Measurements from ENCODE around the gene CCDC88C.
"Not testable (repeated sequence)": the region's sequence is repeated elsewhere in the genome, so short reads cannot be mapped to it uniquely, and the experiment has no call there.

Gene CCDC88C

DNA sequence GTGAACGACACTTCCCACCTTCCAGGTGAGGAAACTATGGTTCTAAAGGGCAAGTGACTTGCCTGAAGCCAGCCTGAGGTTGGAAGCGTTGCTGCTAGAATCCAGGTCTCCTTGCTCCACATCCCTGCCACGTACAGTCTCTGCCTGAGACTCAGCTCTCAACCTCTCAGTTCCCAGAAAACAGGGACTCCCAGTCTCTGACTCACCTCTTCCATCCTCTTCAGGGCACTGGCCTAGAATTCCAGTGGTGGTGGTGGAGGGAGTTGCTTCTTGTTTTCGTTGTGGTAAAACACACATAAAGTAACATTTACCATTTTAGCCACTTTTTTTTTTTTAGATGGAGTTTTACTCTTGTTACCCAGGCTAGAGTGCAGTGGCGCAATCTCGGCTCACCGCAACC is 180.4 kb downstream of the CCDC88C start:
- FAIRE-seq, result no peak

DNA sequence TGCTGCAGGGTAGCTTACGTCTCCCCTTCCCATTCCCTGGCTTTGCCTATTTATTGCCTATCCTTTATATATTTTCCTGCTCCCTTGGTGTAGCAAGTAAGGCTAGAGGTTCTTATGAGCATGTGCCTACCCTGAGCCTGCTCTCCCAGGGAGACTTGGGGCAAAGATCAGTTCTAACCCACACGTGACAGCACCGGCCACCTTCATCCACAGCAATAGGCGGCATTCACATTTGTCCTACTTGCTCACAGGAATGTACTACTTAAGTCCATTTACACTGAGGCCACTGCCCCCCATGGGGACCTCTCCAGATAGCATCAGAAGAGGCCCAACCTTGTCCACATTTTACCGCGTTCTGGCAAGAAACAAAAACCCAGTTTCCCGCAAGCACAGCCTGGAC is 181.8 kb downstream of the CCDC88C start:
- no peak for FAIRE-seq

DNA sequence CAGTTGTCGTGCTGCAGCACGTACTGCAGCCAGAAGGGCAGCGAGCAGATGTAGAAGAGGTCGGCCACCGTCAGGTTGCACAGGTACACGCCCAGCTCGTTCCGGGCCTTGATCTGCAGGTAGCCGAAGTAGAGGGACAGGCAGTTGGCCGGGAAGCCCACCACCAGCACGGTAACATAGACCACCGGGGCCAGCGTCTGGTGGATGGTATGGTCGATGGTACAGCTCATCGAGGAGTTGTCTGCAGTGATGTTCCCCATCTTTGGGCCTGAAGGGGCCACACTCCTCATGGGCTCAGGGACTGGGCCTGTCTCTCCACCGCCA is 182.9 kb downstream of the CCDC88C start:
- no peak for FAIRE-seq

DNA sequence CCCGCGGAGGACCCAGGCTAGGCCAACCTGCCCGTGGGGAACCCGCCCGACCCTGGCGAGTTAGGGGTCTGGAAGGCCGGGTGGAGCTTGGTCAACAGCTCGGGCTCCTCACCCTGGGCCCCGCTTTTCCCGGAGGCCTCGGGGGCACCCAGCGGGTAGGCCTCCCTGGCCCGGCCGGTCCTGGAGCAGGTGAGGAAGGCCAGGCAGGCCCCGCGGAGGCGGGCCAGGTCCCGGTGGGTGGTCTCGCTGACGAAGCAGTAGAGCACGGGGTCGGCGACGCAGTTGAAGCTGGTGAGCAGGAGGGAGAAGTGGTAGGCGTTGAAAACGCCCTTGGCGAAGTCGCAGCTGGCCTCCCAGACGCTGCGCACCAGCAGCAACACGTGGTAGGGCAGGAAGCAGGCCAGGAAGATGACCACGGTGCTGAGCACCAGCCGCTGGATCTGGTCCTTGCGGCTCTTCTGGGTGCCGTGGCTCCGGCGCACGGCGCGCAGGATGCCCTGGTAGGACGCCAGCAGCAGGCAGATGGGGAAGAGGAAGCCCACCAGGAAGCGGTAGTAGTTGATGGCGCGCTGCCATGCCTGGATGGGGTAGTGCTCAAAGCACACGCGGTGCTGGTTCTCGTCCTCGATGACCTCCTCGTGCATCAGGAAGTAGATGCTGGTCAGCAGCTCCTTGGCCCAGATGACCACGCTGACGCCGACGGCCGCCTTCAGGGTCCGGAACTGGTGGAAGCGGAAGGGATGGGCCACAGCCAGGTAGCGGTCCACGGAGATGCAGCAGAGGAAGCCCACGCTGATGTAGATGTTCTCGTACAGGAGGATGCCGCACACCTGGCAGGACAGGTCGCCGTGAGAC is 183.5 kb downstream of the CCDC88C start:
- FAIRE-seq, result no peak

DNA sequence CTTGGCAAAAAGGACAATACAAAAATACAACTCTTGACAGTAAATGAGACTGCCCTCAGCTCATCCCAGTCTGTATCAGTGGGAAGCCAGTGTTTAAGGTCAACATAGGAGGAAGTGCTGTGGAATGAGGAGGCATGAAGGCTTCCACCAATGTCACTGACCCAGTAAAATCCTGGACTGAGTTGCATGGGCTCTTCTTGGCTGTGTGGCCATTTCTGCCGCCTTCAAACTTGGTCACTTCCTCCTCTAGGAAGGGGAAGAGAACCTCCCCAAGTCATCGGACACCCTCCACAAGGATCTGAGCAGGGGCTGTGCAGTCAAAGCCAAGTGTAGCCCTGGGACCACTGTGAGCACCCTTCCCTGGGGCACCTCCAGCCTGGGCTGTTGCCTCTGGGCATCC is 185.0 kb downstream of the CCDC88C start:
- FAIRE-seq, result no peak

- FAIRE-seq, result no peak
These were observed 185.6 kb downstream of the CCDC88C start for GRCh38 chr14:91232052-91232451.

DNA sequence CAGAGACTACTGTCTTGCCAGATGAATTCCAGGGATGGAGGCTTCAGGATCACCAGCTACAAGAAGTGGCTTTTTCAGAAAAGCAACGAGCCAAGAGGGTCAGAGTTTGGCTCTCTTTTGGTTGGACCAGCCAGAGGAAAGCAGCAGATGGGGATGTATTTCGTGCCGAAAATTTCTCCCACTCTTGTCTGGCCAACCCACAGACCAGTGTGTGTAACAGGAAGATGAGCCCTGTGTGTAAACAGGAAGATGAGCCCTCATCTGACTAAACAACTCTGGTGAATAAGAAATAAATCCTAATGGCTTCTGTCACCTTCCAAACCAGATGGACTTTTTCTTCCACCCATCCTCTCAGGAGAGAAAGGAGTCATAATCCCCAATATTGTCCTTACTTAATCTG is 186.2 kb downstream of the CCDC88C start:
- FAIRE-seq, result no peak

DNA sequence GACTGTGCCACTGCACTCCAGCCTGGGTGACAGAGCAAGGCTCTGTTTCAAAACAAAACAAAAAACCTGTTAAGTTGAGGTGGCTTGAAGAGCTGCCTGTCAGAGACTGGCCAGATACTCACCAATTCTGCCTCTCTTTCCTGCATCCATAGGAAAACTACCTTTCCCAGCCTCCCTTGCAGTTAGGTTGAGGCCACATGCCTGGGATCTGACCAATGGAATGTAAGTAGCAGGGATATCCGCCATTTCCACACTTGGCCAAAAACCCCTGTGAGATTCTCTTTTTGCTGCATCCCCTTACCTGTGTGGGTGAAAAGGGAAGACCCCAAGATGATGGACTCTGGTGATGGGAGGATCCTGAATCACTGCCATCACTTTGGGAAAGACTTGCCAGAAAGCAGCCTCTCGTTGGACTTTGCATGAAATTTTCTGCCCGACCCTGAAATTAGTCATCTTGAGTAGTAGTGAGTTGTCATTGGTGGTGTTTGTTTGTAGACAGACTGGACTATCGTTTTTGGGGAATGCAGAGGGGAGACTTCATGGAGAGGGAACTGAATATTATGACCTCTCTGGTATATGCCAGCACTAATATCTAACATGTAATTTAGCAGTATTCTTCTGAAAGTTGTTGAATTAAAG is 187.1 kb downstream of the CCDC88C start:
- FAIRE-seq, result no peak

DNA sequence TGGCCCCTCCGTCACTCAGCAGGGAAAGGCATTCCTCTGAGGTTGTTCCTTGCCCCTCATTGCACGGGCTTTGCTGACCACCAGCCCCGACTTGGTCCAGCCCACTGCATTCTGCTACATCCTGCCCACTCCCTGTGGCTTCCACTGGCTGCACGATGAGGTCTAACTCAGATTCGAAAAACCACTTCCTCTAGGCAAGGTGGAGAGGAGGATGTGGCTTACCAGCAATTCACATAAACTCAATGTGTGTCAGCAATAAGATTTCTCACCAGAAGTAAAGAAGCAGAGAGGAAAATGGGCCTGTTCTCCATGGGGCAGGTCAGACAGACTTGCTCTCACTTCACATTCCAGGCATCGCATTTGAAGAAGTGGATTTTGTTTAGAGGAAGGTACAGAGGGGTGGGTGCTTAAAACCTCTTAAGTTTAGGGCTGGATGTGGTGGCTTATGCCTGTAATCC is 187.8 kb downstream of the CCDC88C start:
- FAIRE-seq, result no peak

DNA sequence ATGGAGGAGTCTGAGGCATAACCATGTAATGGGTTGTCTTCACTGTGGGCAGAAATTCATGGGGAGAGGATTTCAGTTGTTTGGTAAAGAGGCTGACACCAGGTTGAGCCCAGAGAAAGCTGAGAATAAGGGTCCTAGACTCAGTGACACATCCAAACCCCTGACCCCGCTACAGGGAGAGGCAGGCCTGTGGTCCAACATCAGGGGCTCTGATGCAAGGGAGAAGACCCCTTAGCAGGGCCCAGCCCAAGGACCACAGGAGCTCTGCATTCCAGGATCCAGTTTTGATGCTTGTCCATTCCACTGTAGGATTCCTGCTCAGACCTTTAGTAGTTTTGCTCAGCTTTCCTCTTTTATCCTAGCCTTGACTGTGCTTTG is 188.6 kb downstream of the CCDC88C start:
- no peak for FAIRE-seq

- FAIRE-seq, result no peak
These were observed 189.3 kb downstream of the CCDC88C start for GRCh38 chr14:91228112-91229004.

DNA sequence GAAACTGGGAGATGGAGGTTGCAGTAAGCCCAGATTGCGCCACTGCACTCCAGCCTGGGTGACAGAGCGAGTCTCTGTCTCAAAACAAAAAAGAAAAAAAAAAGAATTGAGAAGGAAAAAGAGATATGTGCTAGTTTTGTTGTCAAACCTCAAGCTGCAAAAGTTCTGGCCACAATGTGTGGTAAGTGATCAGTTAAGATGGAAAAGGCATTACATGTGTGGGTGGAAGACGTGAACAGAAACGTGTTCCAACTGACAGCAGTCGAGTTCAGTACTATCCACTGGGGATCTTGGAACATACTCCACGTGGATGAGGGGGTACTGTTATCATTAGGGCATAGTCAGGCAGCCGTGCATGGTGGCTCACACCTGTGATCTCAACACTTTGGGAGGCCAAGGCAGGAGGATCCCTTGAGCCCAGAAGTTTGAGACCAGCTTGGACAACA is 190.4 kb downstream of the CCDC88C start:
- no peak for FAIRE-seq

GRCh38 chr14:91226360-91226759 is 191.3 kb downstream of the CCDC88C start:
- FAIRE-seq, result not testable (repeated sequence)

GRCh38 chr14:91225025-91225424 is 192.6 kb downstream of the CCDC88C start:
- FAIRE-seq, result no peak

DNA sequence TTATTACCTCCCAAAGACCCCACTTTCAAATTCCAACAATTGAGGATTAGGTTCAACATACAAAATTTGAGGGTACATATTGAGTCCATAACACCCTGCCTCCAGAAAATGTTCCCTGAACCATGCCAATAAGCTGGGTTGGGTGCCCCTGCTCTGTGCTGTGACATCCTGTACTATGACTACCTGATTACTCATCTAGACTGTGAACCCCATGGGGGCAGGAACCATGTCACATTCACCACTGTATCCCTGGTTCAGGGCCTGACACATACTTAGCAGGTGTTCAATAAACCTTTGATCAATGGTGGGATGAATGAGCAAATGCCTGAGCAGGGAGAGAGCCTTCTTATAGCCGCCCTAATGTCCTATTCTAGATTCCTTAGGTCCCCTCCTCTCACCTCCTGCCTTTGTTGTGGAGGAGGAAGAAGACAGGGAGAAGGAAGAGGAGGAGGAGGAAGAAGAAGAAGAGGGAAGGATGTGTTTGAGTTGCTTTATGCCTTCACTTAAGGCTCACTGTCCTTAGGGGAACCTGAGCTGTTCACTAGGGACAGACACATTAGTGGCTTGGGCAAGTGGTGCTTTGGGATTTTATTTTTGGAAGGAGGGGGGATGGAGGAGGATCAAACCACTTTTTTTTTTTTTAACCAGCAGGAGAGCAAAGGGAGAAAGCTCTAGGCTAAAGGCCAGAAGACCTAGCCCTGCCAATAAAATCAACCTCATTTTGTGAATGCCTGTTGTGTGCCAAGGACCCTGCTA is 194.4 kb downstream of the CCDC88C start:
- FAIRE-seq, result no peak
